Neural cell (in vitro differentiated cells): ENCODE results near the gene SMARCC2.

Source experiments
- EP300 ChIP-seq: fragments of 450-650 bp; conservative IDR thresholded peaks from 2 replicates; pipeline ENCODE4 v1.6.1; 2014; ENCODE audit warnings: antibody characterized with exemption, mild to moderate bottlenecking, moderate library complexity; ENCODE audit not compliant: poor library complexity, severe bottlenecking
- RAD21 ChIP-seq: fragments of 450-650 bp; conservative IDR thresholded peaks from 2 replicates; pipeline ENCODE4 v1.6.1; 2014; ENCODE audit warnings: antibody characterized with exemption, mild to moderate bottlenecking, moderate library complexity
- TF ChIP-seq, protein P1 (sequence below): fragments of 450-650 bp; IDR thresholded peaks from 2 replicates; pipeline ENCODE4 v1.5.1; 2014; ENCODE audit warnings: antibody characterized with exemption, mild to moderate bottlenecking, moderate library complexity; ENCODE audit not compliant: poor library complexity, severe bottlenecking

DNA sequence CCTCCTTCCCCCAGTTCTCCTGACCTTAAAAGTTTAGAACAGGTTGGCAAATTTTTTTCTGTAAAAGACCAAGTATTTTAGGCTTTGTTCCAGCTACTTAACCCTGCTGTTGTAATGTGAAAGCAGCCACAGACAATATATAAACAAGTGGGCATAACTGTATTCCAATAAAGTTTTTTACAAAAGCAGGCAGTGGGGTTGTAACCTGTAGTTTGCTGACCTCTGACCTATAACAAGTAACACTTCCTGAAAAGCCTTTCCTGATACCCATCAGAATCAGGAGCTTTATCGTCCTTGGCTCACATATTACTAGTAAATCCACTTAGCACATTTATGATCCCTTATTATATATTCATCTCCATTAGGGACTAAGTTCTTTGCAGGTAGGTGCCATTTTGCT is 13.1 kb upstream of the SMARCC2 start:
- TF ChIP-seq, protein P1, sequence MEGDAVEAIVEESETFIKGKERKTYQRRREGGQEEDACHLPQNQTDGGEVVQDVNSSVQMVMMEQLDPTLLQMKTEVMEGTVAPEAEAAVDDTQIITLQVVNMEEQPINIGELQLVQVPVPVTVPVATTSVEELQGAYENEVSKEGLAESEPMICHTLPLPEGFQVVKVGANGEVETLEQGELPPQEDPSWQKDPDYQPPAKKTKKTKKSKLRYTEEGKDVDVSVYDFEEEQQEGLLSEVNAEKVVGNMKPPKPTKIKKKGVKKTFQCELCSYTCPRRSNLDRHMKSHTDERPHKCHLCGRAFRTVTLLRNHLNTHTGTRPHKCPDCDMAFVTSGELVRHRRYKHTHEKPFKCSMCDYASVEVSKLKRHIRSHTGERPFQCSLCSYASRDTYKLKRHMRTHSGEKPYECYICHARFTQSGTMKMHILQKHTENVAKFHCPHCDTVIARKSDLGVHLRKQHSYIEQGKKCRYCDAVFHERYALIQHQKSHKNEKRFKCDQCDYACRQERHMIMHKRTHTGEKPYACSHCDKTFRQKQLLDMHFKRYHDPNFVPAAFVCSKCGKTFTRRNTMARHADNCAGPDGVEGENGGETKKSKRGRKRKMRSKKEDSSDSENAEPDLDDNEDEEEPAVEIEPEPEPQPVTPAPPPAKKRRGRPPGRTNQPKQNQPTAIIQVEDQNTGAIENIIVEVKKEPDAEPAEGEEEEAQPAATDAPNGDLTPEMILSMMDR: no peak
- no peak for TF ChIP-seq RAD21
- TF ChIP-seq EP300: no peak
